Upper lobe of right lung (tissue), 1 donor: ENCODE measurements around the gene CALML5. TPM values are rescaled to one million over a fixed set of nuclear protein-coding genes. Genes with fewer than 3 reads are reported as not detected.

Experiments
- ATAC-seq: fragments of 200-7000 bp; cut with Tn5 transposase; one replicate; pipeline ENCODE4 v1.9.1; 2020; ENCODE audit warnings: mild to moderate bottlenecking, moderate library complexity
- DNase-seq: peaks from one replicate; pipeline ENCODE4 v3.0.0-alpha.2; 2020
- H3K27ac ChIP-seq: fragments of 200-600 bp; one replicate; pipeline ENCODE4 v1.8.0; 2022
- H3K27me3 ChIP-seq: fragments of 200-600 bp; one replicate; pipeline ENCODE4 v1.8.0; 2022; ENCODE audit warnings: mild to moderate bottlenecking
- H3K36me3 ChIP-seq: fragments of 200-600 bp; one replicate; pipeline ENCODE4 v1.8.0; 2022
- H3K4me1 ChIP-seq: fragments of 200-600 bp; one replicate; pipeline ENCODE4 v1.8.0; 2022
- H3K4me3 ChIP-seq: fragments of 200-600 bp; one replicate; pipeline ENCODE4 v1.8.0; 2022; ENCODE audit warnings: mild to moderate bottlenecking
- H3K9me3 ChIP-seq: fragments of 200-600 bp; one replicate; pipeline ENCODE4 v1.8.0; 2022
- CTCF ChIP-seq: fragments of 200-600 bp; IDR thresholded peaks from one replicate; pipeline ENCODE4 v1.8.0; 2022; ENCODE audit warnings: antibody characterized with exemption
- intact Hi-C: fragments of 100-400 bp; cut with DNase I; formaldehyde crosslinking; loops from one replicate; pipeline ENCODE4 v1.11.0; 2022
- total RNA-seq: library from RNA; stranded (reverse); fragmentation: NEBNext Ultra II Directional; extraction: Animal tissue kit (Norgen Biotek cat#: 25700); gene quantifications from one replicate; pipeline ENCODE4 v1.2.1, GENCODE V29; 2021
- donor health status: DM: no; HTN: yes; CAD: no; lungs with severe emphysema.

Gene CALML5
- total RNA-seq, 1 donor from 2014 or later = not detected

- intact Hi-C loops = no loop called here
- Histone ChIP-seq H3K9me3 (no peaks in the 10 kb centered on the region), H3K4me3 (no peak overlapping the region), H3K27me3 (no peaks in the 10 kb centered on the region), H3K4me1 (no peaks in the 10 kb centered on the region), H3K27ac (no peak overlapping the region), H3K36me3 (peaks cover 16% of the 10 kb centered on the region)
- no peak for TF ChIP-seq CTCF
- DNase-seq (no peak), ATAC-seq (no peak)
Observed at GRCh38 chr10:5461203-5461588, 38.2 kb downstream of the CALML5 start.

- no peaks in the 10 kb centered on the region for H3K4me1 ChIP-seq
- ATAC-seq (no peak), DNase-seq (no peak)
- no peaks in the 10 kb centered on the region for H3K27me3 ChIP-seq
- H3K9me3 ChIP-seq = no peaks in the 10 kb centered on the region
- H3K4me3 ChIP-seq = no peak overlapping the region
- TF ChIP-seq CTCF = no peak
- H3K36me3 ChIP-seq = peaks cover 22% of the 10 kb centered on the region
- intact Hi-C loops = no loop called here
- no peak overlapping the region for H3K27ac ChIP-seq
Observed at GRCh38 chr10:5460468-5461202, 38.7 kb downstream of the CALML5 start.

GRCh38 chr10:5458949-5459747 is 40.2 kb downstream of the CALML5 start:
- Histone ChIP-seq H3K27me3 (no peaks in the 10 kb centered on the region), H3K36me3 (peaks cover 37% of the 10 kb centered on the region), H3K4me3 (no peak overlapping the region), H3K4me1 (no peaks in the 10 kb centered on the region), H3K9me3 (no peaks in the 10 kb centered on the region), H3K27ac (no peak overlapping the region)
- intact Hi-C loops = no loop called here
- no peak for ATAC-seq
- DNase-seq = no peak
- TF ChIP-seq CTCF = no peak

- intact Hi-C loops = no loop called here
- ATAC-seq (no peak), DNase-seq (no peak)
- peaks cover 44% of the 10 kb centered on the region for H3K36me3 ChIP-seq
- H3K9me3 ChIP-seq = no peaks in the 10 kb centered on the region
- TF ChIP-seq CTCF = no peak
- no peak overlapping the region for H3K4me3 ChIP-seq
- no peaks in the 10 kb centered on the region for H3K27me3 ChIP-seq
- H3K4me1 ChIP-seq = no peaks in the 10 kb centered on the region
- H3K27ac ChIP-seq = no peak overlapping the region
Observed at GRCh38 chr10:5458425-5458824, 40.9 kb downstream of the CALML5 start.

- H3K4me3 ChIP-seq = no peak overlapping the region
- no peak for TF ChIP-seq CTCF
- H3K9me3 ChIP-seq = no peaks in the 10 kb centered on the region
- no peak overlapping the region for H3K27ac ChIP-seq
- H3K4me1 ChIP-seq = no peaks in the 10 kb centered on the region
- no peaks in the 10 kb centered on the region for H3K27me3 ChIP-seq
- ATAC-seq (no peak), DNase-seq (no peak)
- H3K36me3 ChIP-seq = peaks cover 50% of the 10 kb centered on the region
- intact Hi-C loops = no loop called here
Observed at GRCh38 chr10:5457741-5458140, 41.6 kb downstream of the CALML5 start.
